GM10266 (cell line): ENCODE measurements around the gene NPY.

ENCODE experiments used
- DNase-seq: peaks from one replicate; pipeline ENCODE4 v3.0.0; 2012; ENCODE audit errors: extremely low spot score
- CTCF ChIP-seq: IDR thresholded peaks from 2 replicates; pipeline ENCODE4 v1.5.1; 2012; ENCODE audit warnings: mild to moderate bottlenecking, low read depth; ENCODE audit not compliant: control insufficient read depth, insufficient read depth; ENCODE audit errors: missing control alignments

Gene NPY

GRCh38 chr7:24340727-24341126, 56.7 kb downstream of the NPY start:
- DNase-seq: no peak
- TF ChIP-seq CTCF: no peak
